Measurements from ENCODE around the gene PPP2R5C.

Gene PPP2R5C

DNA sequence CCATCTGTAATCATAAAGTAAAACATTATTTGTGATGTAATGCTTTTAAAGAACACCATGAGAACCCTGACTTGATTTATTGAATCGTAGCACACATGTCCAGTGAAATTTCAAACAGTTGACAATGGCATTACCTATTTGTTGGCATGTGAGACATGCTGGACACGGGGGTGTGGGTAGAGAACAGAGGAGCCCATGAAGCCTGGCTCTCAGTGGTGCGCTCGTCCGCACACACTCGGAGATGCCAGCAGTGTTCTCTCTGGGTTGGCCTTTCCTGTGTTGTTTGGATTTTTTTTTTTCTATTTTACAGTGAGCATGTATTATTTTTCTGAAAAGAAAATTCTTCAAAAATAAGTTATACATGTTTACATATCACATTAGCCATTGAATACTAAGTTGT, 78.2 kb downstream of the PPP2R5C start:
- TF ChIP-seq, protein P1, sequence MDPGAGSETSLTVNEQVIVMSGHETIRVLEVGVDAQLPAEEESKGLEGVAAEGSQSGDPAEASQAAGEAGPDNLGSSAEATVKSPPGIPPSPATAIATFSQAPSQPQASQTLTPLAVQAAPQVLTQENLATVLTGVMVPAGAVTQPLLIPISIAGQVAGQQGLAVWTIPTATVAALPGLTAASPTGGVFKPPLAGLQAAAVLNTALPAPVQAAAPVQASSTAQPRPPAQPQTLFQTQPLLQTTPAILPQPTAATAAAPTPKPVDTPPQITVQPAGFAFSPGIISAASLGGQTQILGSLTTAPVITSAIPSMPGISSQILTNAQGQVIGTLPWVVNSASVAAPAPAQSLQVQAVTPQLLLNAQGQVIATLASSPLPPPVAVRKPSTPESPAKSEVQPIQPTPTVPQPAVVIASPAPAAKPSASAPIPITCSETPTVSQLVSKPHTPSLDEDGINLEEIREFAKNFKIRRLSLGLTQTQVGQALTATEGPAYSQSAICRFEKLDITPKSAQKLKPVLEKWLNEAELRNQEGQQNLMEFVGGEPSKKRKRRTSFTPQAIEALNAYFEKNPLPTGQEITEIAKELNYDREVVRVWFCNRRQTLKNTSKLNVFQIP (CRISPR knock-in tag; IDR thresholded peaks at IDR 0.05; ENCODE audit: borderline replicate concordance, low read depth): no peak
- TF ChIP-seq ZNF8 (CRISPR knock-in tag; IDR thresholded peaks at IDR 0.05): no peak
- no peak for TF ChIP-seq ZFP3 (CRISPR knock-in tag; IDR thresholded peaks at IDR 0.05)
- TF ChIP-seq, protein P2, sequence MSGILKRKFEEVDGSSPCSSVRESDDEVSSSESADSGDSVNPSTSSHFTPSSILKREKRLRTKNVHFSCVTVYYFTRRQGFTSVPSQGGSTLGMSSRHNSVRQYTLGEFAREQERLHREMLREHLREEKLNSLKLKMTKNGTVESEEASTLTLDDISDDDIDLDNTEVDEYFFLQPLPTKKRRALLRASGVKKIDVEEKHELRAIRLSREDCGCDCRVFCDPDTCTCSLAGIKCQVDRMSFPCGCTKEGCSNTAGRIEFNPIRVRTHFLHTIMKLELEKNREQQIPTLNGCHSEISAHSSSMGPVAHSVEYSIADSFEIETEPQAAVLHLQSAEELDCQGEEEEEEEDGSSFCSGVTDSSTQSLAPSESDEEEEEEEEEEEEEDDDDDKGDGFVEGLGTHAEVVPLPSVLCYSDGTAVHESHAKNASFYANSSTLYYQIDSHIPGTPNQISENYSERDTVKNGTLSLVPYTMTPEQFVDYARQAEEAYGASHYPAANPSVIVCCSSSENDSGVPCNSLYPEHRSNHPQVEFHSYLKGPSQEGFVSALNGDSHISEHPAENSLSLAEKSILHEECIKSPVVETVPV (CRISPR knock-in tag; IDR thresholded peaks at IDR 0.05): no peak
- TF ChIP-seq, protein P3, sequence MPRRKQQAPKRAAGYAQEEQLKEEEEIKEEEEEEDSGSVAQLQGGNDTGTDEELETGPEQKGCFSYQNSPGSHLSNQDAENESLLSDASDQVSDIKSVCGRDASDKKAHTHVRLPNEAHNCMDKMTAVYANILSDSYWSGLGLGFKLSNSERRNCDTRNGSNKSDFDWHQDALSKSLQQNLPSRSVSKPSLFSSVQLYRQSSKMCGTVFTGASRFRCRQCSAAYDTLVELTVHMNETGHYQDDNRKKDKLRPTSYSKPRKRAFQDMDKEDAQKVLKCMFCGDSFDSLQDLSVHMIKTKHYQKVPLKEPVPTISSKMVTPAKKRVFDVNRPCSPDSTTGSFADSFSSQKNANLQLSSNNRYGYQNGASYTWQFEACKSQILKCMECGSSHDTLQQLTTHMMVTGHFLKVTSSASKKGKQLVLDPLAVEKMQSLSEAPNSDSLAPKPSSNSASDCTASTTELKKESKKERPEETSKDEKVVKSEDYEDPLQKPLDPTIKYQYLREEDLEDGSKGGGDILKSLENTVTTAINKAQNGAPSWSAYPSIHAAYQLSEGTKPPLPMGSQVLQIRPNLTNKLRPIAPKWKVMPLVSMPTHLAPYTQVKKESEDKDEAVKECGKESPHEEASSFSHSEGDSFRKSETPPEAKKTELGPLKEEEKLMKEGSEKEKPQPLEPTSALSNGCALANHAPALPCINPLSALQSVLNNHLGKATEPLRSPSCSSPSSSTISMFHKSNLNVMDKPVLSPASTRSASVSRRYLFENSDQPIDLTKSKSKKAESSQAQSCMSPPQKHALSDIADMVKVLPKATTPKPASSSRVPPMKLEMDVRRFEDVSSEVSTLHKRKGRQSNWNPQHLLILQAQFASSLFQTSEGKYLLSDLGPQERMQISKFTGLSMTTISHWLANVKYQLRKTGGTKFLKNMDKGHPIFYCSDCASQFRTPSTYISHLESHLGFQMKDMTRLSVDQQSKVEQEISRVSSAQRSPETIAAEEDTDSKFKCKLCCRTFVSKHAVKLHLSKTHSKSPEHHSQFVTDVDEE (CRISPR knock-in tag; IDR thresholded peaks at IDR 0.05): no peak
- TF ChIP-seq CSDC2 (CRISPR knock-in tag; IDR thresholded peaks at IDR 0.05): no peak
- TF ChIP-seq, protein P4, sequence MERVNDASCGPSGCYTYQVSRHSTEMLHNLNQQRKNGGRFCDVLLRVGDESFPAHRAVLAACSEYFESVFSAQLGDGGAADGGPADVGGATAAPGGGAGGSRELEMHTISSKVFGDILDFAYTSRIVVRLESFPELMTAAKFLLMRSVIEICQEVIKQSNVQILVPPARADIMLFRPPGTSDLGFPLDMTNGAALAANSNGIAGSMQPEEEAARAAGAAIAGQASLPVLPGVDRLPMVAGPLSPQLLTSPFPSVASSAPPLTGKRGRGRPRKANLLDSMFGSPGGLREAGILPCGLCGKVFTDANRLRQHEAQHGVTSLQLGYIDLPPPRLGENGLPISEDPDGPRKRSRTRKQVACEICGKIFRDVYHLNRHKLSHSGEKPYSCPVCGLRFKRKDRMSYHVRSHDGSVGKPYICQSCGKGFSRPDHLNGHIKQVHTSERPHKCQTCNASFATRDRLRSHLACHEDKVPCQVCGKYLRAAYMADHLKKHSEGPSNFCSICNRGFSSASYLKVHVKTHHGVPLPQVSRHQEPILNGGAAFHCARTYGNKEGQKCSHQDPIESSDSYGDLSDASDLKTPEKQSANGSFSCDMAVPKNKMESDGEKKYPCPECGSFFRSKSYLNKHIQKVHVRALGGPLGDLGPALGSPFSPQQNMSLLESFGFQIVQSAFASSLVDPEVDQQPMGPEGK (CRISPR knock-in tag; IDR thresholded peaks at IDR 0.05; ENCODE audit: borderline replicate concordance): no peak
- TF ChIP-seq OSR1 (CRISPR knock-in tag; IDR thresholded peaks at IDR 0.05): no peak
- TF ChIP-seq PPARA (CRISPR knock-in tag; IDR thresholded peaks at IDR 0.05; ENCODE audit: borderline replicate concordance): no peak
- TF ChIP-seq ISL1 (CRISPR knock-in tag; IDR thresholded peaks at IDR 0.05): no peak
- no peak for TF ChIP-seq ESRRG (CRISPR knock-in tag; IDR thresholded peaks at IDR 0.05)
- TF ChIP-seq, protein P5, sequence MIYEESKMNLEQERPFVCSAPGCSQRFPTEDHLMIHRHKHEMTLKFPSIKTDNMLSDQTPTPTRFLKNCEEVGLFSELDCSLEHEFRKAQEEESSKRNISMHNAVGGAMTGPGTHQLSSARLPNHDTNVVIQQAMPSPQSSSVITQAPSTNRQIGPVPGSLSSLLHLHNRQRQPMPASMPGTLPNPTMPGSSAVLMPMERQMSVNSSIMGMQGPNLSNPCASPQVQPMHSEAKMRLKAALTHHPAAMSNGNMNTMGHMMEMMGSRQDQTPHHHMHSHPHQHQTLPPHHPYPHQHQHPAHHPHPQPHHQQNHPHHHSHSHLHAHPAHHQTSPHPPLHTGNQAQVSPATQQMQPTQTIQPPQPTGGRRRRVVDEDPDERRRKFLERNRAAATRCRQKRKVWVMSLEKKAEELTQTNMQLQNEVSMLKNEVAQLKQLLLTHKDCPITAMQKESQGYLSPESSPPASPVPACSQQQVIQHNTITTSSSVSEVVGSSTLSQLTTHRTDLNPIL (CRISPR knock-in tag; IDR thresholded peaks at IDR 0.05; ENCODE audit: low read depth): no peak
- no peak for TF ChIP-seq SNAI2 (CRISPR knock-in tag; IDR thresholded peaks at IDR 0.05)
- no peak for TF ChIP-seq ZC3H10 (CRISPR knock-in tag; IDR thresholded peaks at IDR 0.05)
- ATAC-seq: no peak

DNA sequence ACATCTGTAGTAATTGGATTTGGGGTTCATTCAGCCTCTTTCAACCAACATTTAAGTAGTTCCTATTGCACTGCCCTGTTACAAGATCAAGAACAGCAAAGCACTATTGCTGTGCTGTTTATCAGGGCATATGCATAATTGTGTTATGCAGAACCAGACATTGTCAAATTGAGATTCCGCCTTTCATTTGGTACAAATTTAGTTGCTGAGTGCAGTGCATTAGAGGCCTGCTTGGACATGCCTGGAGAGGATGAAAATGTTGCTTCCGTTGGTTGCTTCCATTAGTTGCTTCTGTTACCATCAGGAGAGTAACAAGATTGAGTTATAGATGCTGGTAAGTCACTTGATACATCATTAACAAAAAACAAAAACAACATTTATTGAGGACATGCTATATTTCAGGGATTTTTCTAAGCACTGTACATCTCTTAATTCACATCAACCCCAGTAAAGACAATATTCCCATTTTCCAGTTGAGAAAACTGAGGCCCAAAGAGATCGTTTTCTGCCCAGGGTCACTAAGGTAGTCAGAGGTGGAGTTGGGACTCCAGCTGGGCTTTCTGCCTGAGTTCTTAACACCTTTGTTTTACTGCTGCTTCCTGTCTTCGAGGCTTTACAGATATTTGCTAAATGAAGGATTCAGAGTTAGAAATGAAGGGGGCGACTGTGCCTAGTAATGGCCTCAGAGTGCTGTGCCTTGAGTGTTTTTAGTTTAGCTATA, 79.3 kb downstream of the PPP2R5C start:
- ATAC-seq: peak; percentile 34; the same call in 1 of the 3 replicates
- TF ChIP-seq, protein P1 (CRISPR knock-in tag; IDR thresholded peaks at IDR 0.05; ENCODE audit: borderline replicate concordance, low read depth): no peak
- TF ChIP-seq ZNF70 (CRISPR knock-in tag; IDR thresholded peaks at IDR 0.05) (peak; percentile 65; the same call in 1 of the 2 replicates), CSDC2 (CRISPR knock-in tag; IDR thresholded peaks at IDR 0.05) (no peak), GLIS3 (CRISPR knock-in tag; IDR thresholded peaks at IDR 0.05) (peak; percentile 64; the same call in 1 of the 2 replicates), ZNF565 (CRISPR knock-in tag; conservative IDR thresholded peaks at IDR 0.05; ENCODE audit: low read depth) (no peak), TCF4 (CRISPR knock-in tag; IDR thresholded peaks at IDR 0.05; ENCODE audit: borderline replicate concordance) (peak; percentile 87), ARNTL (CRISPR knock-in tag; IDR thresholded peaks at IDR 0.05; ENCODE audit: borderline replicate concordance, low read depth) (no peak), RARB (CRISPR knock-in tag; IDR thresholded peaks at IDR 0.05) (no peak), TOX (CRISPR knock-in tag; IDR thresholded peaks at IDR 0.05; ENCODE audit: borderline replicate concordance) (no peak), ISL1 (CRISPR knock-in tag; IDR thresholded peaks at IDR 0.05) (peak; percentile 53; the same call in 1 of the 2 replicates)
- TF ChIP-seq, protein P2 (CRISPR knock-in tag; IDR thresholded peaks at IDR 0.05): 0 out of 2 replicates have a peak, but pooled peaks have one; percentile 12
- TF ChIP-seq, protein P3 (CRISPR knock-in tag; IDR thresholded peaks at IDR 0.05): peak; percentile 96

All from SK-N-SH treated with all-trans-retinoic acid at 6 μM for 48 hours (cell line).